Neural progenitor cell (in vitro differentiated cells): Measurements from ENCODE around the gene PIGN. TPM values are rescaled to one million over a fixed set of nuclear protein-coding genes. Genes with fewer than 3 reads are reported as not detected.

Source experiments
- DNase-seq: peaks from one replicate; pipeline ENCODE4 v3.0.0-alpha.2; 2016; ENCODE audit warnings: low spot score
- H2AFZ ChIP-seq: fragments of 200-600 bp; sonication (generic); replicated peaks from 2 replicates; pipeline ENCODE4 v1.6.1; 2016; ENCODE audit warnings: antibody characterized with exemption
- H3F3A ChIP-seq: fragments of 200-600 bp; sonication (generic); 2 replicates; pipeline ENCODE4 v1.6.1; 2016; ENCODE audit warnings: antibody characterized with exemption, low read depth
- H3K27ac ChIP-seq: fragments of 200-600 bp; sonication (generic); 2 replicates; pipeline ENCODE4 v1.5.1; 2016; ENCODE audit warnings: mild to moderate bottlenecking
- H3K27me3 ChIP-seq: fragments of 200-600 bp; sonication (generic); 2 replicates; pipeline ENCODE4 v1.6.1; 2016; ENCODE audit warnings: mild to moderate bottlenecking, moderate library complexity
- H3K36me3 ChIP-seq: fragments of 200-600 bp; sonication (generic); 2 replicates; pipeline ENCODE4 v1.5.1; 2016
- H3K4me1 ChIP-seq: fragments of 200-600 bp; sonication (generic); 2 replicates; pipeline ENCODE4 v1.6.1; 2016; ENCODE audit warnings: mixed run types
- H3K4me2 ChIP-seq: fragments of 200-600 bp; sonication (generic); 2 replicates; pipeline ENCODE4 v1.6.1; 2016
- H3K4me3 ChIP-seq: fragments of 200-600 bp; sonication (generic); 2 replicates; pipeline ENCODE4 v1.5.1; 2016
- H3K79me2 ChIP-seq: fragments of 200-600 bp; sonication (generic); 2 replicates; pipeline ENCODE4 v1.6.1; 2016; ENCODE audit warnings: low read depth
- H3K9ac ChIP-seq: fragments of 200-600 bp; sonication (generic); 2 replicates; pipeline ENCODE4 v1.6.1; 2016
- H3K9me3 ChIP-seq: fragments of 200-600 bp; sonication (generic); 2 replicates; pipeline ENCODE4 v1.5.1; 2016; ENCODE audit warnings: low read depth
- H4K20me1 ChIP-seq: fragments of 200-600 bp; sonication (generic); 2 replicates; pipeline ENCODE4 v1.6.1; 2016; ENCODE audit warnings: low read depth
- H3K27ac Mint-ChIP-seq: 3 replicates; pipeline ENCODE4 v1.8.0; 2021; ENCODE audit warnings: mixed read lengths
- H3K27me3 Mint-ChIP-seq: 2 replicates; pipeline ENCODE4 v1.8.0; 2022; ENCODE audit warnings: low read depth, mild to moderate bottlenecking, inconsistent platforms, moderate library complexity, mixed read lengths; ENCODE audit not compliant: insufficient read depth
- H3K36me3 Mint-ChIP-seq: 3 replicates; pipeline ENCODE4 v1.8.0; 2021; ENCODE audit warnings: mixed read lengths
- H3K4me1 Mint-ChIP-seq: 3 replicates; pipeline ENCODE4 v1.8.0; 2021; ENCODE audit warnings: mixed read lengths
- H3K4me3 Mint-ChIP-seq: 3 replicates; pipeline ENCODE4 v1.8.0; 2021; ENCODE audit warnings: mild to moderate bottlenecking, moderate library complexity, mixed read lengths
- H3K9me3 Mint-ChIP-seq: 3 replicates; pipeline ENCODE4 v1.8.0; 2020; ENCODE audit warnings: mixed read lengths
- EZH2 ChIP-seq: fragments of 200-600 bp; sonication (generic); IDR thresholded peaks from 2 replicates; pipeline ENCODE4 v1.6.1; 2017; ENCODE audit warnings: antibody characterized with exemption, mild to moderate bottlenecking, moderate library complexity
- EZH2phosphoT487 ChIP-seq: fragments of 200-600 bp; sonication (generic); IDR thresholded peaks from 2 replicates; pipeline ENCODE4 v1.6.1; 2017; ENCODE audit warnings: antibody characterized with exemption
- total RNA-seq: library from RNA; depleted of rRNA; stranded (reverse); fragments of >200 nt; gene quantifications from 2 replicates; pipeline ENCODE4 v1.2.3, GENCODE V29; 2015; ENCODE audit warnings: low replicate concordance
- TF ChIP-seq, protein P1 (sequence below): fragments of 200-600 bp; sonication (generic); IDR thresholded peaks from 2 replicates; pipeline ENCODE4 v1.5.1; 2017; ENCODE audit warnings: antibody characterized with exemption, mild to moderate bottlenecking

Gene PIGN
- total RNA-seq, 1 donor from 2014 or later: 48.9 TPM

DNA sequence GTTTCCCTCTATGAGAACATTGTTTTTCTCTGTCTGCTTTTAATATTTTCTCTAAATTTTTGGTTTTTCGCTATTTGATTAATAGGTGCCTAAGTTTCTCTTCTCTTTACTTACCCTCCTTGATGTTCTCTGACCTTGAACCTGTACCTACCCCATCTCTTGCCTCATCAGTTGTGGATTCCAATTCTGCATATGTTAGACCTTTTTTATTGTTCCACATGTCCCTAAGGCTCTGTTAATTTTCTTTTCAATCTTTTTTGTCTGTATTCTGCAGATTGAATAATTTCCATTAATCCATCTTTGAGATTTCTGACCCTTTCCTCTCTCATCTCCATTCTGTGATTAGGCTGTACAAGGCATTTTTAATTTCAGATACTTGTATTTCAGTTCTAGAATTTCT, 23.3 kb upstream of the PIGN start:
- H3F3A ChIP-seq: no peaks in the 10 kb centered on the region
- Mint-ChIP-seq H3K27ac (no peak overlapping the region), H3K4me1 (no peaks in the 10 kb centered on the region), H3K4me3 (no peak overlapping the region), H3K27me3 (peaks cover 2% of the 10 kb centered on the region), H3K9me3 (peaks cover 7% of the 10 kb centered on the region), H3K36me3 (peaks cover 22% of the 10 kb centered on the region)
- no peak overlapping the region for H3K9ac ChIP-seq
- H3K27me3 ChIP-seq: no peaks in the 10 kb centered on the region
- no peak overlapping the region for H2AFZ ChIP-seq
- no peak overlapping the region for H3K4me2 ChIP-seq
- peaks cover 13% of the 10 kb centered on the region for H3K36me3 ChIP-seq
- no peaks in the 10 kb centered on the region for H4K20me1 ChIP-seq
- H3K4me1 ChIP-seq: peaks cover 4% of the 10 kb centered on the region
- H3K4me3 ChIP-seq: no peak overlapping the region
- no peak overlapping the region for H3K27ac ChIP-seq
- TF ChIP-seq EZH2phosphoT487 (no peak), EZH2 (no peak)
- TF ChIP-seq, protein P1, sequence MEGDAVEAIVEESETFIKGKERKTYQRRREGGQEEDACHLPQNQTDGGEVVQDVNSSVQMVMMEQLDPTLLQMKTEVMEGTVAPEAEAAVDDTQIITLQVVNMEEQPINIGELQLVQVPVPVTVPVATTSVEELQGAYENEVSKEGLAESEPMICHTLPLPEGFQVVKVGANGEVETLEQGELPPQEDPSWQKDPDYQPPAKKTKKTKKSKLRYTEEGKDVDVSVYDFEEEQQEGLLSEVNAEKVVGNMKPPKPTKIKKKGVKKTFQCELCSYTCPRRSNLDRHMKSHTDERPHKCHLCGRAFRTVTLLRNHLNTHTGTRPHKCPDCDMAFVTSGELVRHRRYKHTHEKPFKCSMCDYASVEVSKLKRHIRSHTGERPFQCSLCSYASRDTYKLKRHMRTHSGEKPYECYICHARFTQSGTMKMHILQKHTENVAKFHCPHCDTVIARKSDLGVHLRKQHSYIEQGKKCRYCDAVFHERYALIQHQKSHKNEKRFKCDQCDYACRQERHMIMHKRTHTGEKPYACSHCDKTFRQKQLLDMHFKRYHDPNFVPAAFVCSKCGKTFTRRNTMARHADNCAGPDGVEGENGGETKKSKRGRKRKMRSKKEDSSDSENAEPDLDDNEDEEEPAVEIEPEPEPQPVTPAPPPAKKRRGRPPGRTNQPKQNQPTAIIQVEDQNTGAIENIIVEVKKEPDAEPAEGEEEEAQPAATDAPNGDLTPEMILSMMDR: no peak
- DNase-seq: no peak
- no peaks in the 10 kb centered on the region for H3K9me3 ChIP-seq
- H3K79me2 ChIP-seq: peaks cover 76% of the 10 kb centered on the region

DNA sequence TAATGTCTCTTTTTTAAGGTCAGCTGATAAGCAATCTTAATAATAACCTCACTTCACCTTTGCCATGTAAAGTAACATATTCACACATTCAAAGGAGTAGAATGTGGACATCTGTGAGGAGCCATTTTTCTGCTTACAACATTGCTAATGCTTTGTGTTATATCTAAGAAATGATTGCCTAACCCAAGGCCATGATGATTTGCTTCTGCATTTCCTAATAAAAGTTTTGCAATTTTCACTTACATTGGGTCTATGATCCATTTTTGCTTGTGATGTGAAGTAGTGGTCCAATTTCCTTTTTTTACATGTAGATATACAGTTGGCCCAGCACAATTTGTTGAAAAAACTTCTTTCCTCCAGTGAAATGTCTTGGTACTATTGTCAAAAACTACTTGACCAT, 22.2 kb upstream of the PIGN start:
- no peak for DNase-seq
- H3K9me3 ChIP-seq: no peaks in the 10 kb centered on the region
- H3K4me1 ChIP-seq: peaks cover 4% of the 10 kb centered on the region
- no peaks in the 10 kb centered on the region for H3K27me3 ChIP-seq
- H3K4me3 ChIP-seq: no peak overlapping the region
- H3K36me3 ChIP-seq: peaks cover 12% of the 10 kb centered on the region
- no peaks in the 10 kb centered on the region for H3K4me1 Mint-ChIP-seq
- no peaks in the 10 kb centered on the region for H3F3A ChIP-seq
- no peaks in the 10 kb centered on the region for H4K20me1 ChIP-seq
- H3K27ac Mint-ChIP-seq: no peak overlapping the region
- no peak overlapping the region for H3K4me2 ChIP-seq
- peaks cover 7% of the 10 kb centered on the region for H3K9me3 Mint-ChIP-seq
- H3K27me3 Mint-ChIP-seq: no peaks in the 10 kb centered on the region
- peaks cover 21% of the 10 kb centered on the region for H3K36me3 Mint-ChIP-seq
- H2AFZ ChIP-seq: no peak overlapping the region
- no peak overlapping the region for H3K9ac ChIP-seq
- no peak overlapping the region for H3K4me3 Mint-ChIP-seq
- peaks cover 87% of the 10 kb centered on the region for H3K79me2 ChIP-seq
- TF ChIP-seq, protein P1: no peak
- TF ChIP-seq EZH2phosphoT487 (no peak), EZH2 (no peak)
- H3K27ac ChIP-seq: no peak overlapping the region

DNA sequence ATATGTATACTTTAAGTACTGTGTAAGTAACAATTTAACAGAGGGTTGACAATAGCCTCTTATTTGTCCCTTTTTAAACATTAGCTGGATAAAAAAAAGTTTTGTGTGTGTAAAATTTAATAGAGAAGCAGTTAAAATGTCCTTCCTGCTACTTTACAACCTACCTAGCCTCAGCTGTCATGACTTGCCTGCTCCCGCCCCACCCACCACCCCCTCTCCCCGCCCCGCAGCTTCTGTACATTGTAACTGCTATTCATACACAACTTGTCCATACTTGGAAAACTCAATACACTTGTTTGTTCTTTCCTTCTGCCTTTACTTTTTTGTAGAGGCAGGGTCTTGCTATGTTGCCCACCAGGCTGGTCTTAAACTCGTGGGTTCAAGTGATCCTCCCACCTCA, 19.7 kb upstream of the PIGN start:
- H3K4me2 ChIP-seq: no peak overlapping the region
- peaks cover 93% of the 10 kb centered on the region for H3K79me2 ChIP-seq
- H2AFZ ChIP-seq: no peak overlapping the region
- no peaks in the 10 kb centered on the region for H3K4me1 ChIP-seq
- no peaks in the 10 kb centered on the region for H3K36me3 ChIP-seq
- no peaks in the 10 kb centered on the region for H3K27me3 ChIP-seq
- H3K9me3 ChIP-seq: no peaks in the 10 kb centered on the region
- Mint-ChIP-seq H3K4me1 (no peaks in the 10 kb centered on the region), H3K9me3 (peaks cover 7% of the 10 kb centered on the region), H3K4me3 (no peak overlapping the region), H3K27me3 (no peaks in the 10 kb centered on the region), H3K27ac (no peak overlapping the region), H3K36me3 (peaks cover 12% of the 10 kb centered on the region)
- H4K20me1 ChIP-seq: no peaks in the 10 kb centered on the region
- H3F3A ChIP-seq: no peaks in the 10 kb centered on the region
- no peak for TF ChIP-seq EZH2phosphoT487
- TF ChIP-seq, protein P1: no peak
- no peak for TF ChIP-seq EZH2
- no peak overlapping the region for H3K9ac ChIP-seq
- no peak overlapping the region for H3K27ac ChIP-seq
- no peak overlapping the region for H3K4me3 ChIP-seq
- no peak for DNase-seq
